ENCODE results near the gene CD209. TPM values are rescaled to one million over a fixed set of nuclear protein-coding genes. Genes with fewer than 3 reads are reported as not detected.

CD209 gene
- total RNA-seq, 1 donor from 2014 or later = under 0.01 TPM

Other genes starting within 250 kb of the CD209 start
- 8.3 and 21.7 TPM in 2 replicates for gene ZNF358, start 231.4 kb downstream of the CD209 start, total RNA-seq
- 2.8 and 7.1 TPM in 2 replicates for gene MCOLN1, start 224.9 kb downstream of the CD209 start, total RNA-seq
- gene PNPLA6, start 211.8 kb downstream of the CD209 start, total RNA-seq = 63.7 and 90.4 TPM in 2 replicates
- under 0.01 TPM in 1 of 2 replicates, not detected in the other for gene CAMSAP3, start 151.7 kb downstream of the CD209 start, total RNA-seq
- 19.4 and 26.0 TPM in 2 replicates for gene XAB2, start 118.0 kb downstream of the CD209 start, total RNA-seq
- 17.7 and 28.5 TPM in 2 replicates for gene PET100, start 117.7 kb downstream of the CD209 start, total RNA-seq
- gene PCP2, start 113.8 kb downstream of the CD209 start, total RNA-seq = not detected in 2 replicates
- gene STXBP2, start 110.4 kb downstream of the CD209 start, total RNA-seq = 22.3 and 34.8 TPM in 2 replicates
- gene RETN, start 78.5 kb downstream of the CD209 start, total RNA-seq = not detected in 2 replicates
- gene MCEMP1, start 70.4 kb downstream of the CD209 start, total RNA-seq = not detected in 2 replicates
- gene TRAPPC5, start 66.7 kb downstream of the CD209 start, total RNA-seq = 93.8 and 106 TPM in 2 replicates
- gene FCER2, start 45.4 kb downstream of the CD209 start, total RNA-seq = not detected in 2 replicates
- under 0.01 TPM in 1 of 2 replicates, not detected in the other for gene CLEC4G, start 15.4 kb downstream of the CD209 start, total RNA-seq
- 41.8 and 143 TPM in 2 replicates for gene CLEC4M, start 15.7 kb upstream of the CD209 start, total RNA-seq
- gene EVI5L, start 82.7 kb upstream of the CD209 start, total RNA-seq = 6.2 and 10.6 TPM in 2 replicates
- gene PRR36, start 126.9 kb upstream of the CD209 start, total RNA-seq = not detected in 2 replicates
- 0.77 and 1.1 TPM in 2 replicates for gene LRRC8E, start 141.0 kb upstream of the CD209 start, total RNA-seq
- gene MAP2K7, start 156.3 kb upstream of the CD209 start, total RNA-seq = 6.9 and 11.4 TPM in 2 replicates
- gene TGFBR3L, start 167.3 kb upstream of the CD209 start, total RNA-seq = 0.25 and 0.26 TPM in 2 replicates
- 5.1 and 5.8 TPM in 2 replicates for gene SNAPC2, start 172.8 kb upstream of the CD209 start, total RNA-seq
- gene CTXN1, start 178.6 kb upstream of the CD209 start, total RNA-seq = 1.5 and 2.9 TPM in 2 replicates
- 26.2 and 30.2 TPM in 2 replicates for gene TIMM44, start 196.1 kb upstream of the CD209 start, total RNA-seq